ENCODE data around the gene PIEZO2. TPM values are rescaled to one million over a fixed set of nuclear protein-coding genes. Genes with fewer than 3 reads are reported as not detected.

PIEZO2 gene
- polyA plus RNA-seq, 1 experiment, result 4.6 TPM

DNA sequence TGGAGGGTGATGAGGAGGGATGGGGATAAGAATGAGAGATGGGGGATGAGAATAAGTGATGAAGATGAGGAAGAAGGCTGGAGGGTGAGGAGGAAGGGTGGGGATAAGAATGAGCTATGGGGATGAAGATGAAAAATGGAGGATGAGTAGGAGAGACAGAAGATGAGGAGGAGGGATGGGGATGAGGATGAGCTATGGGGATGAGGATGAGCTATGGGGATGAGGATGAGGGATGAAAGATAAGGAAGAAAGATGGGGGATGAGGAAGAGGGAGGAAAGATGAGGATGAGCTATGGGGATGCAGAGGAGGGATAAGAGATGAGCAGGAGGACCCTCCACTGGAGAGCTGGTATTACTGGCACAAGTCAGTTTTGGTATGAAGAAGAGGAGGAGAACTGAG is 392.0 kb downstream of the PIEZO2 start:
- no peak for DNase-seq (ENCODE audit: low read depth)
- CTCF ChIA-PET, result interaction anchor here (1.6 kb wide), 1 partner anchor 13 kb away, joined by 3 read pairs; no protein-coding TSS in a partner anchor
- H3K4me3 ChIP-seq (ENCODE audit: low read depth, low read length), result no peak overlapping the region

DNA sequence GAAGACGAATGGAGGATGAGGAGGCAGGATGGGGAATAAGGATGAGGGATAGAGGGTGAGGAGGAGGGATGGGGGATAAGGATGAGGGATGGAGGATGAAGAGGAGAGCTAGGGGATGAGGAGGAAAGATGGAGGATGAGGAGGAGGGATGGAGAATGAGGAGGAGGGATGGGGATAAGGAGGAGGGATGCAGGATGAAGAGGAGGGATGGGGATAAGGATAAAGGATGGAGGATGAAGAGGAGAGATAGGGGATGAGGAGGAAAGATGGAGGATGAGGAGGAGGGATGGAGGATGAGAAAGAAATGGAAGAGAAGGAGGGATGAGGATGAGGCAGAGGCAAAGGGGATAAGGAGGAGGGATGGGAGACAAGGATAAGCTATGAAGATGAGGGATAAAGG is 393.5 kb downstream of the PIEZO2 start:
- POLR2A ChIA-PET, result no interaction called here
- CTCF ChIA-PET, result no interaction called here
- TF ChIP-seq, protein P1, sequence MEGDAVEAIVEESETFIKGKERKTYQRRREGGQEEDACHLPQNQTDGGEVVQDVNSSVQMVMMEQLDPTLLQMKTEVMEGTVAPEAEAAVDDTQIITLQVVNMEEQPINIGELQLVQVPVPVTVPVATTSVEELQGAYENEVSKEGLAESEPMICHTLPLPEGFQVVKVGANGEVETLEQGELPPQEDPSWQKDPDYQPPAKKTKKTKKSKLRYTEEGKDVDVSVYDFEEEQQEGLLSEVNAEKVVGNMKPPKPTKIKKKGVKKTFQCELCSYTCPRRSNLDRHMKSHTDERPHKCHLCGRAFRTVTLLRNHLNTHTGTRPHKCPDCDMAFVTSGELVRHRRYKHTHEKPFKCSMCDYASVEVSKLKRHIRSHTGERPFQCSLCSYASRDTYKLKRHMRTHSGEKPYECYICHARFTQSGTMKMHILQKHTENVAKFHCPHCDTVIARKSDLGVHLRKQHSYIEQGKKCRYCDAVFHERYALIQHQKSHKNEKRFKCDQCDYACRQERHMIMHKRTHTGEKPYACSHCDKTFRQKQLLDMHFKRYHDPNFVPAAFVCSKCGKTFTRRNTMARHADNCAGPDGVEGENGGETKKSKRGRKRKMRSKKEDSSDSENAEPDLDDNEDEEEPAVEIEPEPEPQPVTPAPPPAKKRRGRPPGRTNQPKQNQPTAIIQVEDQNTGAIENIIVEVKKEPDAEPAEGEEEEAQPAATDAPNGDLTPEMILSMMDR (IDR thresholded peaks at IDR 0.05; ENCODE audit: insufficient read depth, low read depth, low read length), result no peak
- no peak overlapping the region for H3K4me3 ChIP-seq (ENCODE audit: low read depth, low read length)
- H3K36me3 ChIP-seq (ENCODE audit: control insufficient read depth, insufficient read depth, low read length), result no peaks in the 10 kb centered on the region
- H3K27me3 ChIP-seq (ENCODE audit: control insufficient read depth, insufficient read depth, low read length), result no peaks in the 10 kb centered on the region
- DNase-seq (ENCODE audit: low read depth), result no peak

More for the DNA sequence above, 392.0 kb downstream of the PIEZO2 start:
- POLR2A ChIA-PET, result no interaction called here
- H3K36me3 ChIP-seq (ENCODE audit: control insufficient read depth, insufficient read depth, low read length), result no peaks in the 10 kb centered on the region
- TF ChIP-seq, protein P1 (IDR thresholded peaks at IDR 0.05; ENCODE audit: insufficient read depth, low read depth, low read length), result no peak
- no peaks in the 10 kb centered on the region for H3K27me3 ChIP-seq (ENCODE audit: control insufficient read depth, insufficient read depth, low read length)

DNA sequence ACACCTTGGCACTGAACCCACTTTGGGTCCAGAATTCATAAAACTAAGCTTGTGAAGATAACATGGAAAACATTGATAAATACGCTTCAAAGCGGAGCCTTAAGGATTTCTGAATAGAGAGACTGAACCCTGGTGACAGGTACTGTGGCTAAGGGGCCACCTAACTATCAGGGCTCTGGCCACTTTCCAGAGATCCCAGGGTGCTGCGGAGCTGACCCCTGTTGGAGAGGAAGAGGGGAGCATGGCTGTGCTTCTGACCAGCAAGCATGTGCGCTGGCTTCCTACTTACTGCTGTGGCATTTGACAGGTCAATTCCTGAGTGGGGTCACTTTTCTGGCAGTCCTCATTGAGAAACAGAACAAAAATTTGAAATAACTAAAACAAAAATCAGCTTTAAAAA is 395.2 kb downstream of the PIEZO2 start:
- CTCF ChIA-PET, result no interaction called here
- POLR2A ChIA-PET, result no interaction called here
- no peaks in the 10 kb centered on the region for H3K36me3 ChIP-seq (ENCODE audit: control insufficient read depth, insufficient read depth, low read length)
- no peaks in the 10 kb centered on the region for H3K27me3 ChIP-seq (ENCODE audit: control insufficient read depth, insufficient read depth, low read length)
- H3K4me3 ChIP-seq (ENCODE audit: low read depth, low read length), result no peak overlapping the region
- TF ChIP-seq, protein P1 (IDR thresholded peaks at IDR 0.05; ENCODE audit: insufficient read depth, low read depth, low read length), result no peak
- no peak for DNase-seq (ENCODE audit: low read depth)

DNA sequence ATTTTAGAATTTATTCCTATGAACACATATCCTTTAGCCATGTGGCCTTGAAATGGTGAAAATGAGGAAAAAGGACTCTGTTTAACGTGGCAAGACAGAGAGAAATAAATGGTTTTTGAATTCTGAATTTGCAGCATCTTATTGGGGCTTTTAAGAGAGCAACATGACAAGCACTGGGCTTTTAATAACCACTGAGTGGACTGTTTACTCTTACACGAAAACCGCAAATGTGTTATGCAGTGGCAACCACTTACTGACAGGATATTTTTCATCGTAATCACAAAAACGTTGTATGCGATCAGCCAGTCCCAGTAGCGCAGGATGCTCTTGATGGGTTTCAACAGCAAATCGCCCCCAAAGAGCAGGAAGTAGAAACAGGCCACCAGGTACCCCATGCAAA is 397.0 kb downstream of the PIEZO2 start:
- Histone ChIP-seq H3K4me3 (ENCODE audit: low read depth, low read length) (no peak overlapping the region), H3K27me3 (ENCODE audit: control insufficient read depth, insufficient read depth, low read length) (no peaks in the 10 kb centered on the region), H3K36me3 (ENCODE audit: control insufficient read depth, insufficient read depth, low read length) (no peaks in the 10 kb centered on the region)
- no peak for DNase-seq (ENCODE audit: low read depth)
- TF ChIP-seq, protein P1 (IDR thresholded peaks at IDR 0.05; ENCODE audit: insufficient read depth, low read depth, low read length), result no peak
- ChIA-PET CTCF (no interaction called here), POLR2A (no interaction called here)

DNA sequence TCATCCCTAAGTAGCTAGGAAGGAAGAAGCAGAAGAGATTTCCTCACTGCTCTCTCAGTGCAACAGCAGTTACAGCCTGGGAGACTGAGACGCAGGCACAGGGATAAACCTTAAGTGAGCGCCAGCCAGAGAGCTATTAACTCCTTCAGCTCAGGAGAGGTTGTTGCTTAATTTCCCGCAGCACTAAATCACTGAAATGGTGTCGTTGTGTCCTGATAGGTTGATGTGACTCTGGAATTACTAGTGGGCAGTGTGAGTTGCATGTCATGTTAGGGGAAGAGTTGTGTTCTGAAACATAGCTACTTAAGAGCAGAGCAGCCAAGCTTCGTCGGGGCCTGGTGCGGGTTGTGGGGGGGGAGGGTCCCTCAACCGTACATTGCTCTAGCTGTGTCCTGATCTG is 397.7 kb downstream of the PIEZO2 start:
- no peaks in the 10 kb centered on the region for H3K36me3 ChIP-seq (ENCODE audit: control insufficient read depth, insufficient read depth, low read length)
- POLR2A ChIA-PET, result no interaction called here
- no peak for DNase-seq (ENCODE audit: low read depth)
- no peaks in the 10 kb centered on the region for H3K27me3 ChIP-seq (ENCODE audit: control insufficient read depth, insufficient read depth, low read length)
- no peak overlapping the region for H3K4me3 ChIP-seq (ENCODE audit: low read depth, low read length)
- CTCF ChIA-PET, result no interaction called here
- TF ChIP-seq, protein P1 (IDR thresholded peaks at IDR 0.05; ENCODE audit: insufficient read depth, low read depth, low read length), result no peak

All from BJ (cell line).